C4-2B (cell line): ENCODE data around the gene ZNF23.

Experiments
- CTCF ChIP-seq: fragments of 450-650 bp; conservative IDR thresholded peaks from 2 replicates; pipeline ENCODE4 v1.5.1; 2017; ENCODE audit warnings: mild to moderate bottlenecking
- ZFX ChIP-seq: fragments of 450-650 bp; IDR thresholded peaks from 2 replicates; pipeline ENCODE4 v1.6.1; 2017

- no peak for TF ChIP-seq CTCF
- no peak for TF ChIP-seq ZFX
Measured at GRCh38 chr16:71476457-71477124, 14.5 kb upstream of the ZNF23 start.
